AG10803 (cell line): ENCODE measurements around the gene POTEH.
"Not testable (repeated sequence)": the region's sequence is repeated elsewhere in the genome, so short reads cannot be mapped to it uniquely, and the experiment has no call there.

Experiments used
- DNase-seq: peaks from one replicate; pipeline ENCODE4 v3.0.0; 2010; ENCODE audit warnings: low read depth
- H3K4me3 ChIP-seq: 2 replicates; pipeline ENCODE4 v1.5.1; 2011; ENCODE audit warnings: mild to moderate bottlenecking, low read length, control low read depth

POTEH gene

GRCh38 chr22:15729209-15729917 is 39.5 kb downstream of the POTEH start:
- H3K4me3 ChIP-seq, DNase-seq: not testable (repeated sequence)

DNA sequence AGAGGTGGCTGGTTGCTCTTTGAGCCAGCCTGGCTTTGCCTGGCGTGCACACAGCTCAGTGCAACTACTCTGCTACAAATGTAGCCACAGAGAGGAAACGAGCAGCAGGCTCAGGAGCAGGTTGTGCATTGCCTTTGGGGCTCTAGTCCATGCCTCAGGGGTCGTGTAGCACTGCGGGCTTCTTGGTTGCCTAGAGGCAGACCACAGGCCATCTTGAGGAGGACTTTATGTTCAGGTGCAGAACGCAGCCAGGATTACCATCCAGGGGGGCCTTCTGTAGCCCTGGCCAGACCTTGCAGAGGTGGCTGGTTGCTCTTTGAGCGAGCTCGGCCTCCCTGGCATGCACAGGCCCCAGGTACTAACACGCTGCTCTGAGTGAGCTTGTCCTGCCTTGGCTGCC is 41.2 kb downstream of the POTEH start:
- not testable (repeated sequence) for H3K4me3 ChIP-seq, DNase-seq

- not testable (repeated sequence) for DNase-seq, H3K4me3 ChIP-seq
Observed at GRCh38 chr22:15734411-15734810, 44.6 kb downstream of the POTEH start.

GRCh38 chr22:15738157-15738908 is 48.5 kb downstream of the POTEH start:
- not testable (repeated sequence) for H3K4me3 ChIP-seq

DNA sequence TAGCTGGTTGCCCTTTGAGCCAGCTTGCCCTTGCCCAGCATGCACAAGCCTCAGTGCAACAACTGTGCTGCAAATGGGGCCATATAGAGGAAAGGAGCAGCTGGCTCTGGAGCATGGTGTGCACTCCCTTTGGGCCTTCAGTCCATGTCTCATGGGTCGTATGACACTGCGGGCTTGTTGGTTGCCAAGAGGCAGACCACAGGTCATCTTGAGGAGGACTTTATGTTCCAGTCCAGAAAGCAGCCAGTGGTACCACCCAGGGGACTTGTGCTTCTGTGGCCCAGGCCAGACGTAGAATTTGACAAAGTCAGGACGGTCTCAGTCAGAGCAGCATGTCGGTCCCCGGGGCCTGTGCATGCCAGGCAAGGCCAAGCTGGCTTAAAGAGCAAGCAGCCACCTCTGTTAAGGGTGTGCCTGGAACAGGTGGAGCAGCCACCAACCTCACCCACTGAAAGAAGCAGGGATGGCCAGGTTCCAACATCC is 49.1 kb downstream of the POTEH start:
- H3K4me3 ChIP-seq, DNase-seq: not testable (repeated sequence)

More at GRCh38 chr22:15738157-15738908, 48.5 kb downstream of the POTEH start:
- DNase-seq = not testable (repeated sequence)

DNA sequence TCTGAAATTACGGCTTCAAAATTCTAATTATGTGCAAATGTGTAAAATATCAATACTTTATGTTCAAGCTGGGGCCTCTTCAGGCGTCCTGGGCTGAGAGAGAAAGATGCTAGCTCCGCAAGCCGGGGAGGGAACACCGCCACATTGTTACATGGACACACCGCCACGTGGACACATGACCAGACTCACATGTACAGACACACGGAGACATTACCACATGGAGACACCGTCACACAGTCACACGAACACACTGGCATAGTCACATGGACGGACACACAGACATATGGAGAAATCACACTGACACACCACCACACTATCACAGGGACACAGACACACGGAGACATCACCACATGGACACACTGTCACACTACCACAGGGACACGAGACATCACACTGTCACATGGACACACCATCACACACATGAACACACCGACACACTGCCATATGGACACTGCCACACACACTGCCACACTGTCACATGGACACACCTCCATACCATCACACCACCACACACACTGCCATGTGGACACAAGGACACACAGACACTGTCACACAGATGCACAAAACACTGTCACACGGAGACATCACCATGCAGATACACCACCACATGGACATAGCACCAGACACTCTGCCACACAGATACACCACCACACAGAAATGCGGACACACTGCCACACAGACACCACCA is 58.0 kb downstream of the POTEH start:
- not testable (repeated sequence) for DNase-seq

DNA sequence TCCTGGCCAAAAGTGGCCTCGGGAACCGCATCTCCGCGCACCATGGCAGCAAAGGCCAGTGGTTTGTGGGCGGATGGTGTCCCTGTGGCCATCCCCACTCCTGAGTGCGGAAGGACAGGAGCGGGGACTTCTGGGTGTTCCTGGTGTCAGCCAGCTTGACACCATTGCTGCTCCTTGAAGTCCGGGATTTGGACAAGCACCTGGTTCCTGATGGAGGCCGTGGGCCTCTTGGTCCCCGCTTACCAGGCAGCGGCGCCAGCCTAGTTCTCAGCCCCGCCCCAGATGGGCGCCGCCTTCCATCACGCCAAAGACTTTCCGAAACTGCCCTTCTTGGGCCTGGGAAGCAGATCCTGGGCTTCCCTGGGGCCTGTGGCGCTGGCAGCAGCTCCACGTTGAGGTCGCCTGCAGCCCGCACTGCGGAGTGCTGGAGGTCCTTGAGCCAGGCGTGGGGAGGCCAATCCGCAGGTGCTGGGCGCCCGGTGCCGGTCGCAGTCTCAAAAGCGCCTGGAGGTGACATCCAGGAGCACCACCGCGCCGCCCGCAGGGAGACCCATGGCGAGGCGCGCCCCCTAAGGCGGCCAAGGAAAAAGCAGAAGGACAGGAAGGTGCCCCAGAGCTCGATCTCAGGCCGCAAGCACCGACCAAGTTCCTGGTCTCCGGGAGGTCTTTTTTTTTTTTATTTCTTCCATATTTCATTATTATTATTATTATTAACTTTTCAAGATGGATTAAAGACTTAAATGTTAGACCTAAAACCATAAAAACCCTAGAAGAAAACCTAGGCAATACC is 59.5 kb downstream of the POTEH start:
- DNase-seq, H3K4me3 ChIP-seq: not testable (repeated sequence)

More for the DNA sequence above, 58.0 kb downstream of the POTEH start:
- H3K4me3 ChIP-seq = not testable (repeated sequence)

DNA sequence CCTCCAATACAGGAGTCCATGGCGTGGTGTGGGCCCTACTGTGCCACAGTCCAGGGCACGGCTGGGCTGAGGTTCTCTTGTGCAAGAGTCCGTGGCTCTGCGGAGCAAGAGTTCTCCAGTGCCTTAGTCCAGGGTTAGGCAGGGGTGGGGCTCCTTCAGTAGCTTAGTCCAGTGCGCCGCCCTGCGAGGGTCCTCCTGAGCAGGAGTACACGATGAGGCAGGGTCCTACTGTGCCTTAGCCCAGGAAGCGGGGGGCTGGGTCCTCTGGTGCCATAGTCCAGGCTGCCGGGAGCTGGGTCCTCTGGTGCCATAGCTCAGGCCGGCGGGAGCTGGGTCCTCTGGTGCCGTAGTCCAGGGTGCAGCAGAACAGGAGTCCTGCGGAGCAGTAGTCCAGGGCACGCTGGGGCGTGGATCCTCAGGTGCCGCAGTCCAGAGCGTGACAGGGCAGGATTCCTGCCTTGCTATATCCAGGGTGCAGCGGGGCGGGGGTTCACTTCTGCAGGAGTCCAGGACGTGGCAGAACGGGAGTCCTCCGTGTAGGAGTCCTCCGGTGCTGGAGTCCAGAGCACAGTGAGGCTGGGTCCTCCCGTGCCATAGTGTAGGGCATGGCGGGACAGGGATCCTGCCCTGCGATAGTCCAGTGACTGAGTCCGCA is 69.7 kb downstream of the POTEH start:
- not testable (repeated sequence) for H3K4me3 ChIP-seq, DNase-seq

GRCh38 chr22:15760388-15761150 is 70.7 kb downstream of the POTEH start:
- H3K4me3 ChIP-seq, DNase-seq: not testable (repeated sequence)

DNA sequence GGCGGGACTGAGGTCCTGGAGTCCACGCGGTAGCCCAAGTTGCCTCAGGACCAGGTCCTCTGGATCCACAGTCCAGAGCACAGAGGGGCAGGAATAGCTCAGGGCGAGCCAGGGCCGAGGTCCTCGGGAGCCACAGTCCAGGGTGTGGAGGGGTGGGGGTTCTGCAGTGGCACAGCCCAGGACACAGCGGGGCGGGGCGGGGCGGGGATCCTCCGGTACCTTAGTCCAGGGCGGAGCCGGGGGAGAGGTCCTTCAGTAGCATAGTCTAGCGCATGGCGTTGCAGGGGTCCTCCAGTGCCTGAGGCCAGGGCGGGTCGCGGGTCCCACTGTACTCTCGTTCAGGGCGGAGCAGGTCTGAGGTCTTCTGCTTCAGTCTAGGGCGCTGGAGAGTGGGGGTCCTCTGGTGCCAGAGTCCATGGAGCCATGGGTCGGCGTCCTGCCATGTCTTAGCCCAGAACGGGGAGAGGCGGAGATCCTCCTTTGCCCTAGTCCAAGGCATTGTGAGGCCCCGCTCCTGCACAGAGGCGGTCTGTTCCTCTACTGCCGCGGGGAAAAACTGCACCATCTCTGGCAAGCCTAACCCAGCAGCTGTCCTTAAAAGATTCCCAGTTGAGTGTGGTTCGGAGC is 71.4 kb downstream of the POTEH start:
- not testable (repeated sequence) for DNase-seq, H3K4me3 ChIP-seq

GRCh38 chr22:15763559-15763958 is 73.7 kb downstream of the POTEH start:
- not testable (repeated sequence) for DNase-seq

More at GRCh38 chr22:15763559-15763958, 73.7 kb downstream of the POTEH start:
- H3K4me3 ChIP-seq = not testable (repeated sequence)
